Measurements from ENCODE around the gene FUS.

DNA sequence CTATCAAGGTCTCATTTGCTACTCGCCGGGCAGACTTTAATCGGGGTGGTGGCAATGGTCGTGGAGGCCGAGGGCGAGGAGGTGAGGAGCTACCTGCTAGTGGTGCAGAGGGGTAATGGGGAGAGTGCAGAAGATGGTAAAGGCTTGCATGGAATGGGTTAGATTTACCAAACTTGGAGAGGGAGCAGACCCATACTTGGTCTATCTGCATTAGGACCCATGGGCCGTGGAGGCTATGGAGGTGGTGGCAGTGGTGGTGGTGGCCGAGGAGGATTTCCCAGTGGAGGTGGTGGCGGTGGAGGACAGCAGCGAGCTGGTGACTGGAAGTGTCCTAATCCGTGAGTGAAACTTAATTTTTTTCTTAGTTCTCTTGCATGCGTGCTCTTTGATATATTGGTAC is 10.1 kb downstream of the FUS start:
- TF ChIP-seq, protein P1, sequence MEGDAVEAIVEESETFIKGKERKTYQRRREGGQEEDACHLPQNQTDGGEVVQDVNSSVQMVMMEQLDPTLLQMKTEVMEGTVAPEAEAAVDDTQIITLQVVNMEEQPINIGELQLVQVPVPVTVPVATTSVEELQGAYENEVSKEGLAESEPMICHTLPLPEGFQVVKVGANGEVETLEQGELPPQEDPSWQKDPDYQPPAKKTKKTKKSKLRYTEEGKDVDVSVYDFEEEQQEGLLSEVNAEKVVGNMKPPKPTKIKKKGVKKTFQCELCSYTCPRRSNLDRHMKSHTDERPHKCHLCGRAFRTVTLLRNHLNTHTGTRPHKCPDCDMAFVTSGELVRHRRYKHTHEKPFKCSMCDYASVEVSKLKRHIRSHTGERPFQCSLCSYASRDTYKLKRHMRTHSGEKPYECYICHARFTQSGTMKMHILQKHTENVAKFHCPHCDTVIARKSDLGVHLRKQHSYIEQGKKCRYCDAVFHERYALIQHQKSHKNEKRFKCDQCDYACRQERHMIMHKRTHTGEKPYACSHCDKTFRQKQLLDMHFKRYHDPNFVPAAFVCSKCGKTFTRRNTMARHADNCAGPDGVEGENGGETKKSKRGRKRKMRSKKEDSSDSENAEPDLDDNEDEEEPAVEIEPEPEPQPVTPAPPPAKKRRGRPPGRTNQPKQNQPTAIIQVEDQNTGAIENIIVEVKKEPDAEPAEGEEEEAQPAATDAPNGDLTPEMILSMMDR (IDR thresholded peaks at IDR 0.05; ENCODE audit: insufficient read depth, low read length): no peak
- TF ChIP-seq, protein P2, sequence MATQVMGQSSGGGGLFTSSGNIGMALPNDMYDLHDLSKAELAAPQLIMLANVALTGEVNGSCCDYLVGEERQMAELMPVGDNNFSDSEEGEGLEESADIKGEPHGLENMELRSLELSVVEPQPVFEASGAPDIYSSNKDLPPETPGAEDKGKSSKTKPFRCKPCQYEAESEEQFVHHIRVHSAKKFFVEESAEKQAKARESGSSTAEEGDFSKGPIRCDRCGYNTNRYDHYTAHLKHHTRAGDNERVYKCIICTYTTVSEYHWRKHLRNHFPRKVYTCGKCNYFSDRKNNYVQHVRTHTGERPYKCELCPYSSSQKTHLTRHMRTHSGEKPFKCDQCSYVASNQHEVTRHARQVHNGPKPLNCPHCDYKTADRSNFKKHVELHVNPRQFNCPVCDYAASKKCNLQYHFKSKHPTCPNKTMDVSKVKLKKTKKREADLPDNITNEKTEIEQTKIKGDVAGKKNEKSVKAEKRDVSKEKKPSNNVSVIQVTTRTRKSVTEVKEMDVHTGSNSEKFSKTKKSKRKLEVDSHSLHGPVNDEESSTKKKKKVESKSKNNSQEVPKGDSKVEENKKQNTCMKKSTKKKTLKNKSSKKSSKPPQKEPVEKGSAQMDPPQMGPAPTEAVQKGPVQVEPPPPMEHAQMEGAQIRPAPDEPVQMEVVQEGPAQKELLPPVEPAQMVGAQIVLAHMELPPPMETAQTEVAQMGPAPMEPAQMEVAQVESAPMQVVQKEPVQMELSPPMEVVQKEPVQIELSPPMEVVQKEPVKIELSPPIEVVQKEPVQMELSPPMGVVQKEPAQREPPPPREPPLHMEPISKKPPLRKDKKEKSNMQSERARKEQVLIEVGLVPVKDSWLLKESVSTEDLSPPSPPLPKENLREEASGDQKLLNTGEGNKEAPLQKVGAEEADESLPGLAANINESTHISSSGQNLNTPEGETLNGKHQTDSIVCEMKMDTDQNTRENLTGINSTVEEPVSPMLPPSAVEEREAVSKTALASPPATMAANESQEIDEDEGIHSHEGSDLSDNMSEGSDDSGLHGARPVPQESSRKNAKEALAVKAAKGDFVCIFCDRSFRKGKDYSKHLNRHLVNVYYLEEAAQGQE (IDR thresholded peaks at IDR 0.05; ENCODE audit: insufficient replicate concordance, low read depth): no peak
